IMR-90 (cell line): ENCODE measurements around the gene ZNF385C.

ENCODE experiments used
- CEBPB ChIP-seq: IDR thresholded peaks from 2 replicates; pipeline ENCODE4 v1.6.1; 2012; ENCODE audit warnings: low read depth, low read length, improper control_type of control experiment
- CHD1 ChIP-seq: IDR thresholded peaks from 2 replicates; pipeline ENCODE4 v1.6.1; 2012; ENCODE audit warnings: low read depth, low read length, improper control_type of control experiment
- ELK1 ChIP-seq: fragments of 150-350 bp; IDR thresholded peaks from 2 replicates; pipeline ENCODE4 v1.6.1; 2016; ENCODE audit warnings: low read depth, mild to moderate bottlenecking, low read length, moderate library complexity, borderline replicate concordance
- FOS ChIP-seq: fragments of 150-350 bp; IDR thresholded peaks from 2 replicates; pipeline ENCODE4 v1.6.1; 2016; ENCODE audit warnings: low read depth, low read length
- MAZ ChIP-seq: IDR thresholded peaks from 2 replicates; pipeline ENCODE4 v1.6.1; 2012; ENCODE audit warnings: low read depth, mild to moderate bottlenecking, low read length, improper control_type of control experiment, moderate library complexity, borderline replicate concordance
- MXI1 ChIP-seq: IDR thresholded peaks from 2 replicates; pipeline ENCODE4 v1.6.1; 2012; ENCODE audit warnings: low read depth, mild to moderate bottlenecking, low read length, moderate library complexity, borderline replicate concordance
- NFE2L2 ChIP-seq: fragments of 150-350 bp; IDR thresholded peaks from 2 replicates; pipeline ENCODE4 v1.6.1; 2016; ENCODE audit warnings: low read depth, mild to moderate bottlenecking, low read length
- POLR2A ChIP-seq: IDR thresholded peaks from 2 replicates; pipeline ENCODE4 v1.6.1; 2012; ENCODE audit warnings: mild to moderate bottlenecking, low read depth, low read length
- RAD21 ChIP-seq: IDR thresholded peaks from 2 replicates; pipeline ENCODE4 v1.6.1; 2012; ENCODE audit warnings: low read length, improper control_type of control experiment
- RCOR1 ChIP-seq: IDR thresholded peaks from 2 replicates; pipeline ENCODE4 v1.6.1; 2012; ENCODE audit warnings: mild to moderate bottlenecking, low read length, improper control_type of control experiment; ENCODE audit not compliant: insufficient replicate concordance
- SMC3 ChIP-seq: fragments of 150-350 bp; IDR thresholded peaks from 2 replicates; pipeline ENCODE4 v1.6.1; 2016; ENCODE audit warnings: low read depth, mild to moderate bottlenecking, antibody characterized with exemption, low read length, moderate library complexity
- TF ChIP-seq, protein P1 (sequence below): conservative IDR thresholded peaks from 2 replicates; pipeline ENCODE4 v1.5.1; 2012; ENCODE audit warnings: mild to moderate bottlenecking, low read depth, low read length, improper control_type of control experiment
- TF ChIP-seq, protein P2 (sequence below): fragments of 150-350 bp; IDR thresholded peaks from 2 replicates; pipeline ENCODE4 v1.6.1; 2017; ENCODE audit warnings: mild to moderate bottlenecking, antibody characterized with exemption, low read length, low read depth

DNA sequence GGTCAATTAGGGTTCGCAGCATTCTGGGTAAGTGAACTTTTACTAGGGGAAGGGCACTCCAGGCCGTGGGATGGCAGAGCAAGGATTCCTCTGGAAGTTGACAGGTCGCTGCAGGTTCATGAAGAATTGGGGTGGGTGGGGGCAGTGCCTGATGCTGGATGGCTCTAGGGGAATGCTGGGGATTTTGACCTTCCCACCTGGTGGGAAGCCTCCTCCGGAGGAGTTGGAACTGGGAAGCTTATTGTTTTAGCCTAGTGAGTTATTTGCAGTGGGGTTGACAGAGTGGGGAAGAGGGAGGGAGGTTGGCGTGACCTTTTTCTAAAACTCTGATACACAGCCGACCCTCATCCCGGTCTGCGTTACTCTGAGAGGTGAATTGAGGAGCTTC, 47.3 kb downstream of the ZNF385C start:
- TF ChIP-seq, protein P1, sequence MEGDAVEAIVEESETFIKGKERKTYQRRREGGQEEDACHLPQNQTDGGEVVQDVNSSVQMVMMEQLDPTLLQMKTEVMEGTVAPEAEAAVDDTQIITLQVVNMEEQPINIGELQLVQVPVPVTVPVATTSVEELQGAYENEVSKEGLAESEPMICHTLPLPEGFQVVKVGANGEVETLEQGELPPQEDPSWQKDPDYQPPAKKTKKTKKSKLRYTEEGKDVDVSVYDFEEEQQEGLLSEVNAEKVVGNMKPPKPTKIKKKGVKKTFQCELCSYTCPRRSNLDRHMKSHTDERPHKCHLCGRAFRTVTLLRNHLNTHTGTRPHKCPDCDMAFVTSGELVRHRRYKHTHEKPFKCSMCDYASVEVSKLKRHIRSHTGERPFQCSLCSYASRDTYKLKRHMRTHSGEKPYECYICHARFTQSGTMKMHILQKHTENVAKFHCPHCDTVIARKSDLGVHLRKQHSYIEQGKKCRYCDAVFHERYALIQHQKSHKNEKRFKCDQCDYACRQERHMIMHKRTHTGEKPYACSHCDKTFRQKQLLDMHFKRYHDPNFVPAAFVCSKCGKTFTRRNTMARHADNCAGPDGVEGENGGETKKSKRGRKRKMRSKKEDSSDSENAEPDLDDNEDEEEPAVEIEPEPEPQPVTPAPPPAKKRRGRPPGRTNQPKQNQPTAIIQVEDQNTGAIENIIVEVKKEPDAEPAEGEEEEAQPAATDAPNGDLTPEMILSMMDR, result no peak
- no peak for TF ChIP-seq RCOR1
- TF ChIP-seq CHD1, result no peak
- TF ChIP-seq POLR2A, result no peak
- no peak for TF ChIP-seq RAD21
- no peak for TF ChIP-seq SMC3
- TF ChIP-seq, protein P2, sequence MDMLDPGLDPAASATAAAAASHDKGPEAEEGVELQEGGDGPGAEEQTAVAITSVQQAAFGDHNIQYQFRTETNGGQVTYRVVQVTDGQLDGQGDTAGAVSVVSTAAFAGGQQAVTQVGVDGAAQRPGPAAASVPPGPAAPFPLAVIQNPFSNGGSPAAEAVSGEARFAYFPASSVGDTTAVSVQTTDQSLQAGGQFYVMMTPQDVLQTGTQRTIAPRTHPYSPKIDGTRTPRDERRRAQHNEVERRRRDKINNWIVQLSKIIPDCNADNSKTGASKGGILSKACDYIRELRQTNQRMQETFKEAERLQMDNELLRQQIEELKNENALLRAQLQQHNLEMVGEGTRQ, result no peak
- TF ChIP-seq MXI1, result no peak
- no peak for TF ChIP-seq CEBPB
- no peak for TF ChIP-seq MAZ
- no peak for TF ChIP-seq ELK1
- no peak for TF ChIP-seq FOS
- TF ChIP-seq NFE2L2, result no peak
